Cardiac septum (tissue), 1 donor: ENCODE measurements around the gene TMEM213. TPM values are rescaled to one million over a fixed set of nuclear protein-coding genes. Genes with fewer than 3 reads are reported as not detected.

Source experiments
- total RNA-seq: library from RNA; stranded (reverse); fragmentation: NEBNext Ultra II Directional; extraction: Animal tissue kit (Norgen Biotek cat#: 25700); gene quantifications from one replicate; pipeline ENCODE4 v1.2.1, GENCODE V29; 2021
- donor health status: DM: no; HTN: no; CAD: no.

Gene TMEM213
- total RNA-seq, 1 donor from 2014 or later: not detected

Other genes with a start within 250 kb of the TMEM213 start
- gene SVOPL, start 96.6 kb upstream of the TMEM213 start, total RNA-seq: not detected
- not detected for gene ATP6V0A4, start 202 bp downstream of the TMEM213 start, total RNA-seq
- 1.4 TPM for gene KIAA1549, start 183.4 kb downstream of the TMEM213 start, total RNA-seq
- gene ZC3HAV1L, start 238.0 kb downstream of the TMEM213 start, total RNA-seq: 3.2 TPM